ENCODE data around the gene TRAPPC13. TPM values are rescaled to one million over a fixed set of nuclear protein-coding genes. Genes with fewer than 3 reads are reported as not detected.
A peak's percentile ranks its signal among the peaks of the same experiment; 100 is the strongest.

TRAPPC13 gene
- total and polyA plus RNA-seq, 7 donors: 10.8 to 19.6 (median 12.7) TPM

DNA sequence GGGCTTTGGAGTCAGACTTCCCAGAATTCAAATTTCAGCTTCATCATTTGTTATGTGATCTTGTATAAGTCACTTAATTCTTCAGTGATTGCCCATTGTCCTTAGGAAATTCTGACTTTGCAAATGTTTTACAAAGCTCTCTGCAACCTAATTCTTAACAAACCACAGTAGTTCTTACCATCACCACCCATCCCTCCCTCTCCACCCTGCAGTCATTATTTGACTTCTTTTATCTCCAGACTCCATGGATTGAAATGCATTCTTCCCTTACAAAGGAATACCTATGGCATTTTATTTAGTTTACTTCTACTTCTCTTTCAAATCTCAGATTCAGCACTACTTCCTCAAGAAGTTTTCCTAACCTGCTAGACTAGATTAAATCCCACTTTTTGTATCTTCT is 23.1 kb downstream of the TRAPPC13 start:
- no peaks in the 10 kb centered on the region for H3K9me3 ChIP-seq
- no peak overlapping the region for H3K4me3 ChIP-seq
- DNase-seq (no peak), ATAC-seq (no peak)
- H3K4me1 ChIP-seq: no peaks in the 10 kb centered on the region
- no peaks in the 10 kb centered on the region for H3K27me3 ChIP-seq (ENCODE audit: insufficient read depth in 3 of 3, low read length in 2 of 3)
- TF ChIP-seq, protein P1, sequence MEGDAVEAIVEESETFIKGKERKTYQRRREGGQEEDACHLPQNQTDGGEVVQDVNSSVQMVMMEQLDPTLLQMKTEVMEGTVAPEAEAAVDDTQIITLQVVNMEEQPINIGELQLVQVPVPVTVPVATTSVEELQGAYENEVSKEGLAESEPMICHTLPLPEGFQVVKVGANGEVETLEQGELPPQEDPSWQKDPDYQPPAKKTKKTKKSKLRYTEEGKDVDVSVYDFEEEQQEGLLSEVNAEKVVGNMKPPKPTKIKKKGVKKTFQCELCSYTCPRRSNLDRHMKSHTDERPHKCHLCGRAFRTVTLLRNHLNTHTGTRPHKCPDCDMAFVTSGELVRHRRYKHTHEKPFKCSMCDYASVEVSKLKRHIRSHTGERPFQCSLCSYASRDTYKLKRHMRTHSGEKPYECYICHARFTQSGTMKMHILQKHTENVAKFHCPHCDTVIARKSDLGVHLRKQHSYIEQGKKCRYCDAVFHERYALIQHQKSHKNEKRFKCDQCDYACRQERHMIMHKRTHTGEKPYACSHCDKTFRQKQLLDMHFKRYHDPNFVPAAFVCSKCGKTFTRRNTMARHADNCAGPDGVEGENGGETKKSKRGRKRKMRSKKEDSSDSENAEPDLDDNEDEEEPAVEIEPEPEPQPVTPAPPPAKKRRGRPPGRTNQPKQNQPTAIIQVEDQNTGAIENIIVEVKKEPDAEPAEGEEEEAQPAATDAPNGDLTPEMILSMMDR (IDR thresholded peaks at IDR 0.05): no peak
- no peak overlapping the region for H3K27ac ChIP-seq
- intact Hi-C loops (cut with DNase I): no loop called here
- peaks cover 0 to 71% of the 10 kb centered on the region in 2 donors for H3K36me3 ChIP-seq (ENCODE audit: insufficient read depth in 1 of 2, low read depth in 1 of 2)

DNA sequence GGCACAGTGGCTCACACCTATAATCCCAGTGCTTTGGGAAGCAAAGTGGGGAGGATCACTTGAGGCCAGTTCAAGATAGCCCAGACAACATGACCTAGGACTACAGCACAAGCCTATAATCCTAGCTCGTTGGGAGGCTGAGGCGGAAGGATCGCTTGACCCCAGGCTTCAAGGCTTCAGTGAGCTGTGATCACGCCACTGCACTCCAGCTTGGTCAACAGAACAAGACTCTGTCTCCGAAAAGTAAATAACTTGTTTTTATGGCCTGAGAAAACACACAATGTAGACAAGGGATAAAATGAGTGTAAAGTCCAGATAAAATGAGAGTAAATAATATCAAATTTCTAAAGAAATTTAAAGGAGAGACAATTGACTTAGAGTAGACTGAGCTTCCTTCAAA is 26.3 kb downstream of the TRAPPC13 start:
- intact Hi-C loops (cut with DNase I): no loop called here
- WGBS, 3 donors: 72 to 94% (median 81%) methylated on average over 5 of the region's 5 CpGs
- Histone ChIP-seq H3K27me3 (ENCODE audit: insufficient read depth in 3 of 3, low read length in 2 of 3) (no peaks in the 10 kb centered on the region), H3K4me3 (no peak overlapping the region), H3K36me3 (ENCODE audit: insufficient read depth in 1 of 2, low read depth in 1 of 2) (peaks cover 0 to 71% of the 10 kb centered on the region in 2 donors), H3K4me1 (no peaks in the 10 kb centered on the region), H3K27ac (no peak overlapping the region), H3K9me3 (no peaks in the 10 kb centered on the region)
- TF ChIP-seq, protein P1 (IDR thresholded peaks at IDR 0.05): no peak
- no peak for DNase-seq
- ATAC-seq: no peak

DNA sequence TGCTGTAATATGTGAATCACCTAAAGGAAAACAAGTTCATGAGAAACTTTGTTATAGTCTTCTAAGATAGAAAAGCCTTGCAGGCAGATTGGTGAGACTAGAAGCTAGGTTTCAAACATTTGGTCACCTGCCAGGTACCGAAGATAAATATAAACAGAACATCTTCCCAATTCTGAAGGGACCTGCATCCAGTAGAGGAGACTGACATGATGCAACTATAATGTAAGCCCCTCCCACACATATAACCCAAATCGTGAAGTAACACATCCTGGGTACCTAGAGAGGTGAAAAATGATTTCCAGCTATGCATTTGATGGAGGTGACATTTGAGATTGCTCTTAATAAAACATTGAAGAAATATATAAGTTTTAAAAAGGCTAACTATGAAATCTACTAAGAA is 29.9 kb downstream of the TRAPPC13 start:
- ATAC-seq (no peak), DNase-seq (no peak)
- Histone ChIP-seq H3K27ac (no peak overlapping the region), H3K4me1 (no peaks in the 10 kb centered on the region), H3K27me3 (ENCODE audit: insufficient read depth in 3 of 3, low read length in 2 of 3) (no peaks in the 10 kb centered on the region), H3K36me3 (ENCODE audit: insufficient read depth in 1 of 2, low read depth in 1 of 2) (peaks cover 0 to 57% of the 10 kb centered on the region in 2 donors), H3K9me3 (no peaks in the 10 kb centered on the region), H3K4me3 (no peak overlapping the region)
- WGBS, 3 donors: 76 to 85% (median 85%) methylated on average over 2 of the region's 2 CpGs
- TF ChIP-seq, protein P1 (IDR thresholded peaks at IDR 0.05): no peak
- intact Hi-C loops (cut with DNase I): no loop called here

DNA sequence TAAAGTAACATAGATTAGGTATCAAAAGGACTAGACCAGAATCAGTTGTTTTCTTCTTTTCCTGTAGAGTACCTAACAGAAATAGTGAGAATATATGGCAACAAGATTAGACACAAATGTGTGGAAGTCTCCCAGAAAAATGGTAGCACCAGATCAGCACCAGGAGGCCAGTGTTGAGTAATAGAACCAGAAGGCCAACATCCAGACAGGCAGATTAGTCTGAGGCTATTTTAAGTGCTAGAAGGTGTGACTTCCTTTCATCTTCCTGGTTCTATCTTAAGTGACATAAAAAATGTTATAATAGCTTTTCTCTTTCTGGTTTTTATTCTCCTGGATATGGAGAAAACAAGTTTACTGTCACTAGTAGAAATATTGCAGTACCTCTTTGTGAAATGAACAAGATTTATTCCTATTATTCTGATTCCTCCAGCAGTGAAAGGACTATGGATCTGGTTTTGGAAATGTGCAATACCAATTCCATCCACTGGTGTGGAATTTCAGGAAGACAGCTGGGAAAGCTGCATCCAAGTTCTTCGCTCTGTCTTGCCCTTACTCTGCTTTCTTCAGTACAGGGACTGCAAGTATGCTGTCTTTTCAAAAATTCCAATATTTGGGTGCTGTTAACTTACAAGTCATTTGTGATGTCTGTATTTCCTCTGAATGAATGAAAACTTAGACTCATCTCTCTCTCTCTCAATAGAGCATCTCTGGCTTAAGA is 39.1 kb downstream of the TRAPPC13 start:
- 46 to 75% (median 57%) methylated on average over 1 of the region's 1 CpG for WGBS, 3 donors
- peaks cover 2 to 72% of the 10 kb centered on the region in 2 donors for H3K36me3 ChIP-seq (ENCODE audit: insufficient read depth in 1 of 2, low read depth in 1 of 2)

More for the DNA sequence above, 39.1 kb downstream of the TRAPPC13 start:
- Histone ChIP-seq H3K4me1 (peaks cover 10% of the 10 kb centered on the region), H3K9me3 (no peaks in the 10 kb centered on the region), H3K4me3 (no peak overlapping the region), H3K27ac (peak overlapping the region; percentile 10), H3K27me3 (ENCODE audit: insufficient read depth in 3 of 3, low read length in 2 of 3) (no peaks in the 10 kb centered on the region)
- DNase-seq (no peak), ATAC-seq (peak; percentile 53 to 89 (median 70))
- intact Hi-C loops (cut with DNase I): no loop called here
- TF ChIP-seq, protein P1 (IDR thresholded peaks at IDR 0.05): peak; percentile 43
